ENCODE data around the gene RNF26. TPM values are rescaled to one million over a fixed set of nuclear protein-coding genes. Genes with fewer than 3 reads are reported as not detected.

Gene RNF26
- total and polyA plus RNA-seq, 5 donors from 2014 or later: 21.0 to 38.3 (median 37.2) TPM

DNA sequence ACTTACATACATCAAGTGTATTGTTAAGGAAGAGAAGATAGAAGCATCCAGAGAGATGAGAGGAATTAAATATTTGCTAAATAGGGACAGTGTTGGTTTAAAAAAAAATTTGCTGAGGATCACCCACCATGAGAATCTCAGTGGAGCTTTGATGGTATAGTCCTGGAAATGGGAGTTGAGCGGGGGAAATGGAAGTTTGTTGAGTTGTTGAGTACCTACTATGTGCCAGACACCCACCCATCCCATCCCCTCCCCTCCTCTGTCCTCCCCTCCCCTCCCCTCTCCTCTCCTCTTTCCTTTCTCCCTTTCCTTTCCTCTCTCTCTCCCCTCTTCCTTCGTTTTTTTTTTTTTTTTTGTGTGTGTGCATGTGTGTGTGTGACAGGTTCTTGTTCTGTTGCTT, 16.9 kb downstream of the RNF26 start:
- H3K4me3 Mint-ChIP-seq: no peak overlapping the region
- Histone ChIP-seq H3K27me3 (ENCODE audit: control insufficient read depth, insufficient read depth, low read length) (peaks cover 6% of the 10 kb centered on the region), H3K4me3 (ENCODE audit: low read depth, low read length) (no peak overlapping the region), H3K4me1 (ENCODE audit: control insufficient read depth, insufficient read depth, low read length, poor library complexity, severe bottlenecking) (peaks cover 4% of the 10 kb centered on the region), H3K27ac (ENCODE audit: insufficient read depth, low read length, poor library complexity, severe bottlenecking) (no peak overlapping the region), H3K9me3 (ENCODE audit: control insufficient read depth in 2 of 2, low read length in 2 of 2) (no peaks in the 10 kb centered on the region), H3K36me3 (ENCODE audit: control insufficient read depth, insufficient read depth, low read length) (no peaks in the 10 kb centered on the region)
- H3K27ac Mint-ChIP-seq: peak overlapping the region in 1 of 3 donors; percentile 63
- peaks cover 0 to 2% (median 0%) of the 10 kb centered on the region in 7 donors for H3K9me3 Mint-ChIP-seq
- DNase-seq: no peak
- no peak for ATAC-seq (ENCODE audit: low read depth in 2 of 2)
- H3K36me3 Mint-ChIP-seq: no peaks in the 10 kb centered on the region
- peaks cover 0 to 8% (median under 1%) of the 10 kb centered on the region in 4 donors for H3K4me1 Mint-ChIP-seq
- H3K27me3 Mint-ChIP-seq: peaks cover 56% of the 10 kb centered on the region

GRCh38 chr11:119352857-119353260, 18.5 kb downstream of the RNF26 start:
- H3K36me3 ChIP-seq (ENCODE audit: control insufficient read depth, insufficient read depth, low read length): no peaks in the 10 kb centered on the region
- H3K4me1 ChIP-seq (ENCODE audit: control insufficient read depth, insufficient read depth, low read length, poor library complexity, severe bottlenecking): peaks cover 10% of the 10 kb centered on the region
- no peaks in the 10 kb centered on the region for H3K9me3 ChIP-seq (ENCODE audit: control insufficient read depth in 2 of 2, low read length in 2 of 2)
- Mint-ChIP-seq H3K27ac (no peak overlapping the region), H3K4me1 (peaks cover 0 to 15% (median 6%) of the 10 kb centered on the region in 4 donors), H3K9me3 (no peaks in the 10 kb centered on the region), H3K36me3 (no peaks in the 10 kb centered on the region), H3K4me3 (peak overlapping the region in 2 of 4 donors; percentile 3 to 11), H3K27me3 (peaks cover 53% of the 10 kb centered on the region)
- H3K27me3 ChIP-seq (ENCODE audit: control insufficient read depth, insufficient read depth, low read length): peaks cover 12% of the 10 kb centered on the region
- H3K27ac ChIP-seq (ENCODE audit: insufficient read depth, low read length, poor library complexity, severe bottlenecking): no peak overlapping the region
- ATAC-seq (ENCODE audit: low read depth in 2 of 2): no peak
- no peak overlapping the region for H3K4me3 ChIP-seq (ENCODE audit: low read depth, low read length)
- no peak for DNase-seq

DNA sequence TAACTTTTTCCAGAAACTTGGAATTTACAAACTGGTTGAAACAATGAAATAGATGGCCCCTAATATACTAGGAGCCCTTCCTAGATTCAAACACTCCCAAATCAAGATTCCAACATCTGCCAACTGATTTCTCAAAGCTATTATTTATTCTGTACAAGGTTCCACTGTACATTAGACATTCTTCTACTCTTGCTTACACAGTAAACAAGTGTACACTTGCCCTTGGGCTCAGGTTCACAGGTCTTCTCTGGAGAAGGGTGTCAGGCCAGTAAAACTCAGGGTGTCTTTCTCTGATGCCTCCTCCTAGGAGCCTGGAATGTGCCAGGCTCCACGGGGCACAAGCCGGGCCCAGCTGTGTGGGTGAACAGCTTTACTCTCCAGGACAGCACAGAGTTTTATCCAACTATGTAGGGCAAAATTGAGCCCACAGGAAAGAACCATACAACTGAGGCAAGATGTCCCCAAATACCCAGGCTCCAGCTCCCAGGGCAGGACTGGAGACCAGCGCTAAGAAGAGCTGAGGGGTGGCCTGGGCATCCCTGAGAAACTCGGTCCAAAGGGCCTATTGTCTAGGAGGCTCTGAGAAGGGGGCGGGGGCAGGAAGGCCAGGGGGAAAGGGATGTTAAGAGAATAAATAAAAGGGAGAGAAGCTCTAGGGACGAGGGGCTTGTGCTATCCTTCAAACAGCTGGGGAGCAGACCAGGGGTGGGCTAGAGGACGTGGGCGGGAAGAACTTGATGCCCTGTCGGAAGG, 20.9 kb downstream of the RNF26 start:
- Histone ChIP-seq H3K27ac (ENCODE audit: insufficient read depth, low read length, poor library complexity, severe bottlenecking) (no peak overlapping the region), H3K4me3 (ENCODE audit: low read depth, low read length) (no peak overlapping the region), H3K9me3 (ENCODE audit: control insufficient read depth in 2 of 2, low read length in 2 of 2) (no peaks in the 10 kb centered on the region), H3K36me3 (ENCODE audit: control insufficient read depth, insufficient read depth, low read length) (no peaks in the 10 kb centered on the region), H3K4me1 (ENCODE audit: control insufficient read depth, insufficient read depth, low read length, poor library complexity, severe bottlenecking) (peaks cover 10% of the 10 kb centered on the region), H3K27me3 (ENCODE audit: control insufficient read depth, insufficient read depth, low read length) (peaks cover 15% of the 10 kb centered on the region)
- Mint-ChIP-seq H3K27me3 (peaks cover 65% of the 10 kb centered on the region), H3K36me3 (no peaks in the 10 kb centered on the region), H3K4me1 (peaks cover 0 to 15% (median 6%) of the 10 kb centered on the region in 4 donors), H3K4me3 (peak overlapping the region; percentile 3 to 76 (median 52)), H3K9me3 (no peaks in the 10 kb centered on the region), H3K27ac (no peak overlapping the region)
- DNase-seq (no peak), ATAC-seq (ENCODE audit: low read depth in 2 of 2) (no peak)

GRCh38 chr11:119356349-119357031, 22.2 kb downstream of the RNF26 start:
- Histone ChIP-seq H3K27me3 (ENCODE audit: control insufficient read depth, insufficient read depth, low read length) (peaks cover 15% of the 10 kb centered on the region), H3K4me1 (ENCODE audit: control insufficient read depth, insufficient read depth, low read length, poor library complexity, severe bottlenecking) (peaks cover 10% of the 10 kb centered on the region), H3K36me3 (ENCODE audit: control insufficient read depth, insufficient read depth, low read length) (no peaks in the 10 kb centered on the region), H3K27ac (ENCODE audit: insufficient read depth, low read length, poor library complexity, severe bottlenecking) (no peak overlapping the region), H3K9me3 (ENCODE audit: control insufficient read depth in 2 of 2, low read length in 2 of 2) (no peaks in the 10 kb centered on the region), H3K4me3 (ENCODE audit: low read depth, low read length) (peak overlapping the region; percentile 77)
- Mint-ChIP-seq H3K27me3 (peaks cover 67% of the 10 kb centered on the region), H3K4me1 (peaks cover 0 to 15% (median 6%) of the 10 kb centered on the region in 4 donors), H3K36me3 (no peaks in the 10 kb centered on the region), H3K27ac (peak overlapping the region in 2 of 3 donors; percentile 81 to 90), H3K4me3 (peak overlapping the region; percentile 82 to 94 (median 92)), H3K9me3 (no peaks in the 10 kb centered on the region)
- peak; percentile 57 to 76 (median 69) for DNase-seq
- peak; percentile 82 to 85 for ATAC-seq (ENCODE audit: low read depth in 2 of 2)

DNA sequence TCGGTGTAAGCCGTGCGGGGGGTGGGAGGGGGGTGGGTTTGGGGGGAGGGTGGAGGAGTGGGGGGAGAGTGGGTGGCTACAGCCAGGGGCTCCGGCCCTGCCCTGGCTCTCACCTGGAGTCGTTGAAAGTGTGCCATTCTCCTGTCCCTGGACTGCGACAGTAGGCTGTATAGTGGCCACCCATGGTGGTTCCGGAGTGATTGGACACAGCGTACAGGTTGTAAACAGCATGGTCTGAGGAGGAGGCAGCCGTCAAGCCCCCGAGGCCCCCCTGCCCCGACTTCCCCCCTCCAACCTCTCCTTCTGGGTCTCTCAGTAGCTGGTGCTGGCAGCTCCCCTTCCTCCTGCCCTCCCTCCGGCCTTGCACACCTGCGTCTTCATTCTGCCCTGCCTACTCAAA, 22.7 kb downstream of the RNF26 start:
- Histone ChIP-seq H3K9me3 (ENCODE audit: control insufficient read depth in 2 of 2, low read length in 2 of 2) (no peaks in the 10 kb centered on the region), H3K36me3 (ENCODE audit: control insufficient read depth, insufficient read depth, low read length) (no peaks in the 10 kb centered on the region), H3K4me3 (ENCODE audit: low read depth, low read length) (no peak overlapping the region), H3K27me3 (ENCODE audit: control insufficient read depth, insufficient read depth, low read length) (peaks cover 12% of the 10 kb centered on the region), H3K4me1 (ENCODE audit: control insufficient read depth, insufficient read depth, low read length, poor library complexity, severe bottlenecking) (peaks cover 10% of the 10 kb centered on the region), H3K27ac (ENCODE audit: insufficient read depth, low read length, poor library complexity, severe bottlenecking) (no peak overlapping the region)
- peaks cover 65% of the 10 kb centered on the region for H3K27me3 Mint-ChIP-seq
- H3K4me1 Mint-ChIP-seq: peaks cover 0 to 15% (median 6%) of the 10 kb centered on the region in 4 donors
- ATAC-seq (ENCODE audit: low read depth in 2 of 2): no peak
- DNase-seq: no peak
- H3K9me3 Mint-ChIP-seq: no peaks in the 10 kb centered on the region
- H3K36me3 Mint-ChIP-seq: no peaks in the 10 kb centered on the region
- peak overlapping the region; percentile 8 to 84 (median 60) for H3K4me3 Mint-ChIP-seq
- H3K27ac Mint-ChIP-seq: peak overlapping the region in 2 of 3 donors; percentile 79 to 81

GRCh38 chr11:119359365-119360214, 25.3 kb downstream of the RNF26 start:
- Histone ChIP-seq H3K4me3 (ENCODE audit: low read depth, low read length) (no peak overlapping the region), H3K27me3 (ENCODE audit: control insufficient read depth, insufficient read depth, low read length) (peaks cover 11% of the 10 kb centered on the region), H3K4me1 (ENCODE audit: control insufficient read depth, insufficient read depth, low read length, poor library complexity, severe bottlenecking) (peaks cover 16% of the 10 kb centered on the region), H3K9me3 (ENCODE audit: control insufficient read depth in 2 of 2, low read length in 2 of 2) (no peaks in the 10 kb centered on the region), H3K36me3 (ENCODE audit: control insufficient read depth, insufficient read depth, low read length) (no peaks in the 10 kb centered on the region), H3K27ac (ENCODE audit: insufficient read depth, low read length, poor library complexity, severe bottlenecking) (no peak overlapping the region)
- ATAC-seq (ENCODE audit: low read depth in 2 of 2): no peak
- peaks cover 64% of the 10 kb centered on the region for H3K27me3 Mint-ChIP-seq
- H3K4me3 Mint-ChIP-seq: no peak overlapping the region
- peak overlapping the region in 1 of 3 donors; percentile 35 for H3K27ac Mint-ChIP-seq
- DNase-seq: peak in 1 of 3 donors; percentile 38
- no peaks in the 10 kb centered on the region for H3K9me3 Mint-ChIP-seq
- no peaks in the 10 kb centered on the region for H3K36me3 Mint-ChIP-seq
- H3K4me1 Mint-ChIP-seq: peaks cover 0 to 26% (median 9%) of the 10 kb centered on the region in 4 donors

- peaks cover 12% of the 10 kb centered on the region for H3K4me1 ChIP-seq (ENCODE audit: control insufficient read depth, insufficient read depth, low read length, poor library complexity, severe bottlenecking)
- no peak for ATAC-seq (ENCODE audit: low read depth in 2 of 2)
- no peak overlapping the region for H3K4me3 ChIP-seq (ENCODE audit: low read depth, low read length)
- no peaks in the 10 kb centered on the region for H3K36me3 ChIP-seq (ENCODE audit: control insufficient read depth, insufficient read depth, low read length)
- no peaks in the 10 kb centered on the region for H3K9me3 Mint-ChIP-seq
- peaks cover 68% of the 10 kb centered on the region for H3K27me3 Mint-ChIP-seq
- no peak overlapping the region for H3K4me3 Mint-ChIP-seq
- H3K4me1 Mint-ChIP-seq: peaks cover 0 to 23% (median 9%) of the 10 kb centered on the region in 4 donors
- no peak overlapping the region for H3K27ac ChIP-seq (ENCODE audit: insufficient read depth, low read length, poor library complexity, severe bottlenecking)
- DNase-seq: no peak
- H3K9me3 ChIP-seq (ENCODE audit: control insufficient read depth in 2 of 2, low read length in 2 of 2): no peaks in the 10 kb centered on the region
- peaks cover 23% of the 10 kb centered on the region for H3K27me3 ChIP-seq (ENCODE audit: control insufficient read depth, insufficient read depth, low read length)
- no peak overlapping the region for H3K27ac Mint-ChIP-seq
- H3K36me3 Mint-ChIP-seq: no peaks in the 10 kb centered on the region
Measured at GRCh38 chr11:119361056-119361787, 26.9 kb downstream of the RNF26 start.

All from CD4-positive, CD25-positive, alpha-beta regulatory T cell (primary cell).